Stimulated activated CD8-positive, alpha-beta memory T cell treated with anti-CD3 and anti-CD28 coated beads, Interleukin-15, amount 100 ng/mL, for 4 hours (primary cell): ENCODE data around the gene EPHA3.

ENCODE experiments used
- DNase-seq, 2 donors: peaks; one replicate each; pipeline ENCODE4 v3.0.0-alpha.2; 2020; ENCODE audit warnings: low read depth in 2 of 2

The EPHA3 gene

DNA sequence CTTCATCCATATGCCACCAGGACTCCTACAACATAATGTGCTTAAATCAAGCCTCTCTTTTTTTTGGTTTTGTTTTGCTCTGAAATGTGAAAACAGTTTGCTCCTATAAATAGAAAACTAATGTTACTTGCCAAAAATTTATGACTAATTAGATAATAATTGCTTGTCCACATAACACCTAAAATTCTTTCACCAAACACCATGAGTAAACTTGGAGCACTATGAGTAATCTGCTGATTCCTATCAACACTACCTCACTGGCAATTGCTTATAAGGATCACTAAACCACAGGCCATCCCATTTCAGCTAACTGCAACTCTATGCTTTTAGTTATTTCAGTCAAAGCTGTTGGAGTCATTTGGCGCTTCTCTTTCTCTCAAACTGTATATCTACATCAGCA lies 252.7 kb downstream of the EPHA3 start:
- no peak for DNase-seq

DNA sequence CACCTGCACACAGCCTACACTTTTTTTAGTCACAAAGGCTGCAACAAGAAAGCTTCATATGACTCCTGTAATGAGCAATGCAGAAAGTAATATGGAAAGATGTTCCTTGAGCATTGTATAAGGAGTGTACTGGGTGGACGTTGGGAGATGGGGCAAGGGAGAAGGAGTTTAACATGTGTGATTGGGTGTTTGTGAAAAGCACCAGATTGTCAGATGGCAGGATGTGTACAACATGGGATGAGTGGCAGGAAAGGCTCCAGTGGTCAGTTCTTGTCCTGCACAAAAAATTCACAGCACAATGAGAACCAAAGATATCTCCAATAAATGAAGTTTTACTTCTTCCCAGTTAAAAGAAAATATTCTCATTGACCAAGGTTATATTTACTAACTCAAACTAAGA lies 255.1 kb downstream of the EPHA3 start:
- DNase-seq: no peak

DNA sequence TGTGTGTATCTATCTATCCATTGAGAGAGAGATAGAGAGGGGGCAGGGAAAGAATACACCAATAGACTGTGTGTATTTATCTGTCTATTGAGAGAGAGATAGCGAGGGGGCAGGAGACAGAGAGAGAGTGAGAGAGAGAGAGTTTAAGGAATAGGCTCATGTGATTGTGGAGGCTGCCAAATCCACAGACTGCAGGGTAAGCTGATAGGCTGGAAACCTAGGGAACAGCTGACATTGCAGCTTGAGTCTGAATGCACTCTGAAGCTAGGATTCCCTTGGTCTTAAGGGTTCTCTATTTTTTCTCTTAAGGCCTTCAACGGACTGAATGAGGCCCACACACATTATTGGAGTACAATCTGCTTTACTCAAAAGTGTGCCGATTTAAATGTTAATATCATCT lies 255.8 kb downstream of the EPHA3 start:
- DNase-seq: no peak

DNA sequence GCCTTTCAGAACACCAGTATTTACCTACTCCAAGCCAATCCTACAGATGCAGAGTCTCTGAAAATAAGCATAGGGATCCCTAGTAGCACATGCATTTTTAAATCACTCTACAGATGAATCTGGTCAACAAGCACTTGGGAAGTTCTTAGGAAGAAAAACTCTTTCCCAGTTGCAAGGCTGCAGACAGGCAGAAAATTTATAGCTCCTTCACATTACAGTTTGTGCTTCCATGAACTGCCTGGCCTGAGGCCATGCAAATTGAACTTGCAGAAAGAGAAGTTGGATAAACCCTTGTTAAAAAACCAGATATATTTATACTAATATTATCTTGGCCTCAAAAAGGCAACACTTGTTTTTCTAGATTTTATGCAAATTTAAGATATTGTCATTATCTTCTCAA lies 256.9 kb downstream of the EPHA3 start:
- DNase-seq: no peak

DNA sequence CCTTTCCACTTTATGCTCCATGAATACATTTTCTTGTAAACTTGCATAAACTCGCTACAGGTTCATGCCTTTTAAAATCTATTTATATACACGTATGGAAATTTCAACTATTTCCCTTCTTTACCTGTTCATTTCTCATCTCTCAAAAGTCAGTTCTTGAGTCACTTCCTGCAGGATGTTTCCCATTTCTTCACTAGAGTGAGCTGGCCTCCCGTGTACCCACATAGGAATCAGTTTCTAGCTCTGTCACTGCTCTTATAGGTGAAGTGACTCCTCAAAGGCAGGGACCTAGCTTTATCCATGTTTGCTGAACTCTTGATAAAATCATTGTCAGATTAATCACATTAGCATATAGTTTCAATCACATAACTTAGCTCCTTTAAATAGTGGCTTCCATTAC lies 259.7 kb downstream of the EPHA3 start:
- DNase-seq: no peak

DNA sequence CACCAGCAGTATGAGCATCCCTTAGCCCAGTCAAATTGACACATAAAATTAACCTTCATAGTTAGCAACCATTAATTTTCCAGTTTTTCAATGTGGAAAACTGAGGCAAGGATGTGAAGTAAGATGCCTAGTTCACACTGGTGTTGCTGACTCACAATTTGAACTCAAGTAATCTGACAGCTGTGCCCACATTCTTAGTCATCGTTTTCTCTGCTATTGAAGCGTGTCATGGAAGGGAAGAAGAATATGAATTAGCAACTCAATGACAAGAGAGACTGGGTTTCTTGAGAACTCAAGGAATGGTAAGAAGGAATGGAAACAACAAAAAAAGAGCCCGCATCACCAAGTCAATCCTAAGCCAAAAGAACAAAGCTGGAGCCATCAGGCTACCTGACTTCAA lies 261.4 kb downstream of the EPHA3 start:
- no peak for DNase-seq

DNA sequence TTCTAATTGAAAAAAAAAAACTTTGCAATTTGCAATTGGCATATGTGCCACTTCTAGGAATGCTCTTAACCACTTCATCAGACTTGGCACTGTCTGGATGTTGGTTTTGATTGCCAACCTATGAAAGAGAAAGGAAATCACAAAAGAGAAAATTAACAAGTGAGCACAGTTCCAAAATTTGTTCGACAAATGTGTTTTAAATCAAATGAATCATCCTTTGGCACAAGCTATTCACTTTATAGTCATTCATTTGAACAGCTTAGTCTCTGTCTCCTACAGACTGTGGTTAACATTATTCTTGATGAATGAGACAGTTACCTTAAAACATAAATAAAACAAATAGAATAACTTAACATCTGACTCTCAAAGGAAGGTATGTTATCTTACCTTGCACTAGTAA lies 265.0 kb downstream of the EPHA3 start:
- no peak for DNase-seq

DNA sequence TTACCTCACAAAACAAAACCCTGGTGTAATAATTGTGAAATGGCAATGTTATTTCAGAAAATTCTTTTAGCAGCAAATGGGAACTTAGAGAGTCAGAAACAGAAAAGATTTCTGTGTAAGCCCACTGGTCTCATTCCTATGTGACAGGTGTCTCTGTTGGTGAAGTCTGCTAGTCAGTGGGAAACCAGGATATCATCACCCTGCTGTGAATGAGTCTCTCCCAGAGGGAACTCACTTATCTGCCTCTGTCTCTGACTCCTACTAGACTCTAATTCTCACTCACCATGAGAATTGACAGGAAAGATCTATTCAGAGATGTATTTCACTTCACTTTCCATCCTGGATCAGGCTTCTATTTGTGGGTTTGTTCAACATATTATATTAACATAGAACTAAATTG lies 266.0 kb downstream of the EPHA3 start:
- no peak for DNase-seq

DNA sequence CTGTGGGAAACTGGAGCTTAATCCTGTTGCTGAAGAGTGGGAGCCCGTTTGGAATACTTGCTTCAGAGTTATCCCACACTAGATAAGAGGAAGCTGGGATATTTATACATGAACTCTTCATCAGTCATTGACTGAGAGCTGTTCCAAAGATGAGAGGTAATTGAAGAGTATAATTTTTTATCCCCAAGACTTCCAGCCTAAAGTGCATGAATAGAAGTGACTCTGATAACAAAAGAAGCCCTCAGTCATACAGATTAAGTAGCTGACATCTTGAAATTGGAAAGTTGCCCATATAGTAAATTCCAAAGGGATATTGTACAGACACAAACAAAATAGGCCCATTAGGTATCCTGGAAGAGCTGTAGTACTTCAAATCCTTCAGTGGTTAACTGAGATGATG lies 268.0 kb downstream of the EPHA3 start:
- DNase-seq: no peak

DNA sequence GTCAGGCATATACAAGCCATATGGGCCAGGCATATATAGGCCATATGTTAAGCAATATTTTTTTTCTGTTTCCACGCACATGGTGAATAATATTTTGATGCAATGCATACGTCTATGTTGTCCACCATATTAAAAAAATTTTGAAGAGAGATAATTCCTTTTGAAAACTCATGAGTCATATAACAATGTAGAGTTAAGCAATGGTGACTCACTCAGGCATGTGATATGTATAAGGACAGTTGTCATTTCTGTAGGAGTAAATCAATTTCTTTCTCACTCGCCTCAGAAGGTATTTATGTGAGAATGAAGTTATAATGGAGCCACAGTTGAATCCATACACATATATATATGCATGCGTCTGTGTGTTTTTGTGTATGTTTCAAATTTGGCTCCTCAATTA lies 272.6 kb downstream of the EPHA3 start:
- DNase-seq: no peak

DNA sequence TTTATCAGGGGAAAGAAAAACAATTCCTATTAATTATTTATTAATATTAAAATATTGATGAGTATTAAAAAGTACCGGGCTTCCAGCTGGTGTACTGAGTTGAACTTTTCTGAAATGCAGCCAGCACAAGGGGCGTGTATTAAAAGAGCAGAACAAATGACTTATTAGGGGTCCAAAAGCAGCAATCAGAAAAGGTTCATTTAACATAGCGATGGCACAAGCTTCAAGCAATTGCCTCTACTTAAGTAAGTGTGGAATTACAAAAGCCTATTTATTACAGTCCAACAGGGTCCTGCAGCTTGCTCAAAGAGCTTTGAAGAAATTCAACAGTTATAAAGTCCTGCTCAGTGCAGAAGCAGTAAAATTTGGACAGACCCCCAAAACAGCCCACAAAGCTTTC lies 285.6 kb downstream of the EPHA3 start:
- DNase-seq: no peak

DNA sequence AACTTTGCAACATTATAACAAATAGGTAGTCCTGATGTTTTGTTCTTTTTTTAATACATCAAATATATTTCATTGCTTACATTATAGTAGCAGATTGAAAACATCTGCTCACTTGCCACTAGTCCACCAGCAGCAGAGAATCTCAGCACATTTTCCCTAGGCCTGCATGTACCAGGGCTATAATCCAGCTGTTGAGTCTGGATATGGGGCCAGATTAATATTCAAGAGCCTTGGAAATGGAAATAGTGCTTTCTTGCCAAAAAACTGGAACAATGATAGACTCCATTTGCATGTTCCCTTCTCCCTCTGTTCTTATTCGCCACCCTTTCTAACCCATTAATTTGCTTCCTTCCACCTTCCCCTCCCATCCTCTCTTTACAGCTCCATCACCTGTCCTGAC lies 288.0 kb downstream of the EPHA3 start:
- no peak for DNase-seq

DNA sequence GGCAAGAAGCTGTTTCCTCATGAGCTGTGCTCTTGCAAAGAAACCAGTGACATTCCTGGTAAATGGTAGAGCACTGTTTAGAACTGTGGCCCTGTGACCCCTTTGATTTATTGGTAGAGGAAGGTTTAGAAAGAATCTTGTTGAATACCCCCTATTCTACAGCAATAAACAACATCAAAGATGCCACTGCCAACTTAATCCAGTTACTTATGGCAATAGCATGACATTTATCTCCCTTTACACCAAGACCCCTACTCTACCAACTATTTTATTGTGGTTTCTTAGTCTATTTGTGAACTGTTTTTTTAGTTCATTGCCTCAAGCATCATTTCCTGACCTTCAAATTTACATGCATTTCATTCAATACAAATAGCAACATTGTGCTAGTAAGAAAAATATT lies 288.6 kb downstream of the EPHA3 start:
- no peak for DNase-seq

DNA sequence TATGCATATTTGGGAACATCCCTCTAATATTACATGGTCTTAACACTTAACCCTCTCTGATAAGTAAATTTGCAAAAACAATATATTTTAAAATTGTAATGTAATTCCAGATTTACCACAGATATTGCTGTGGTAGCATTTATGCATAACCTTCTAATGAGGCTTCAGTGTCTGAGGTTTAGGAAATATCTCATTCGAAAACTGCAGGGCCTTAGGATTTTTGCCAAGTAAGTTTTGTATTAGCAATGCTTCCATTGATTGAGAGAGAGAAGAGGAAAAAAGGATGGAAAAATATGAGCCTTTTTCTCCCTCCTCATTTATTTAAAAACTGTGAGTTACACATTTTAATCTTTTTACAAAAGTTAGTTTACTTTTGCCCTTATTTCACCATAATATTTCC lies 294.6 kb downstream of the EPHA3 start:
- DNase-seq: no peak

DNA sequence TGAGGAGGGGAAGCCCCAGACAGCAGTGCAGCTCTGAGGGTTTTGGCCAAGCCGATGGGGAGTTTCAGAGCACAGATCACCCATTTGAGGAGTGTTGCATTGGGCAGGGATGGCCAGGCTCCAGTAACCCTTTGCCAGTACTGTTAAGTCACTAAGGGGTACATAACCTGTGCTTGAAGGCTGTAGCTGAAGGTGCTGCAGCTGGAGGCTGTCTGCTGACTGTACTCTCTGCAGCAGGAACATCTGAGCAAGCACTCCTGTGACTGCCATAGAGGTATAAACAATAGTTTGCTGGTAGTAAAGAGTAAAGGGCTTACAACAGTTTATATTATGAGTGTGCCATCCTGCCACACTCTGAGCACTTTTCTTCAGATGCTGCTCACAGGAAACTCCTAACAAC lies 297.8 kb downstream of the EPHA3 start:
- DNase-seq: no peak

DNA sequence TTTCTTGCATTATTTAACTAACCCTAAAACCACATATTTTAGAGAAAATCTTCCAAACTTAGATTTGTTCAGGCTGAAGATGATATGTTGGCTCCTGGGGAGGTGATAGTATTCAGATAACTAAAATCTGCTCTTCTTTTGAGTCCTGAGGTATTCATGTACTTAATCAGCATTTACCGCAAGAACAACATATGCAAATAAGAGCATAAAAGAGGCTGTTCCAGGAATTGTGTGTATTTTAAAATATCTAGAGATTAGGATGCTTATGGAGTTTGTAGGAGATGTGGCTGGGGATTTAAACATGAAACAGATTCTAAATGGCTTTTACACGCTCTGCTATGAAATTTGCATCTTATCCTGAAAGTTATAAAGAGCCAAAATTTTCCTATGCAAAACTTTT lies 298.2 kb downstream of the EPHA3 start:
- DNase-seq: no peak

DNA sequence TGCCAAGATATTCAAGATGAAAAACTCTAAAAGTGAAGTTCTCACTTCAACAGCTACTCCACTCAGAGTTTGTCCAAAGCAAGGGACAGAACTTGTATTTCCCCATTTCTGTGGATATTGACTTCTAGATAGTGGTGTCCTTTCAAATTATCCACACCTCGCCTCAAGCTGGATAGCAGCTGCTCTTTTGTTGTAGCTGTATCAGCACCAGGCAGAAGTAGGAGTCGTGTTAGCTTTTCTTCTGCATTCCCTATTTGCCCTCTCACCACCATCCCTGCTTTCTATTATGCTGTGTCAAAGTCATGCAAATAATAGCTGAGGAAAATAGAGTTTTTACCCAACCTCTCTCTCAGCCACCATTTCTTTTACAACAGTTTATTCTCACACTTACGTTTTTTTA lies 303.8 kb downstream of the EPHA3 start:
- no peak for DNase-seq

DNA sequence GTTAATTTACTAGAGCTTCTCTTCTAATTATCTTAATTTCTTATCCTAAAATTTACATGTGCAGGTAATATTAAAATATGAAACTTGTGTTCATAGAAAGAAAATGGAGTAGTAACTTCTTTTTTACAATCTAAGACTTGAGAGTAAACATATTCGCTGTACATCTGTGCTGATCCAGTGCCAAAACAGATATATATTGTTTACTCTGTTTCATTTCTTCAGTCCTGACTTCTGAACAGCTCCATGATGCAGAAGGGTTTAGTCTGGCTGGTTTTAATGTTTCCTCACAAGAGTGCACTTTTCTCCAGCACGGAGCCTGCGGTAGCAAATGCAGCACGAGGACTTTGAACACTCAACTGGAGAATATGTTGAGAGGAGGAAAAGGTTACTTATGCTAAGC lies 306.8 kb downstream of the EPHA3 start:
- no peak for DNase-seq

DNA sequence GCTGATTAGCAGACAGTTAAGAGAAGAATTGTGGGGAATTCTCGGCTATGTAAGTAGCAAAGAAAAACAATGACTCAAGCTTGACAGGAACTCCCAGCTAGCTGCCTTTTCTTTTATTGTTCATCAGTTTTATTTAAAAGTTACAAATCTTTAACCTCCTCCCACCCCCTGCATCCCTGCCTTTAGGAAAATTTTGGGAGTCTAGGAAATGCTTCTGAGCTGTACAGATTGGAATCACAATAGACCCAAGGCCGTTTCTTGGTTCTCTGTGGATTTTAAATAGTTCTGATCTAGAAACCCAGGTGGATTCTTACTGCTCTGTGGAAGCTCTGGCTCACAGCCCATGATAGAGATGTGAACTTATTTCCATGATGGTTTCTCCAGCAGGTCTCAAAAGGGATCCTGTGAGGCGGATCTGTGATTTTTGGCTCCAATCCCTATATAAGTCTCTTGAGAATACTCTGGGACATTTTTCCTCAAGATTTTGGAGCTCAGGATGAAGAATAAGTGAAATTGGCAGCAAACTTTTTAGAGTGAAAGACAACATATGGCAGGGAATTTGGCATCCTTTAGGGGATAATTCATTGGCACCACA lies 312.3 kb downstream of the EPHA3 start:
- no peak for DNase-seq

DNA sequence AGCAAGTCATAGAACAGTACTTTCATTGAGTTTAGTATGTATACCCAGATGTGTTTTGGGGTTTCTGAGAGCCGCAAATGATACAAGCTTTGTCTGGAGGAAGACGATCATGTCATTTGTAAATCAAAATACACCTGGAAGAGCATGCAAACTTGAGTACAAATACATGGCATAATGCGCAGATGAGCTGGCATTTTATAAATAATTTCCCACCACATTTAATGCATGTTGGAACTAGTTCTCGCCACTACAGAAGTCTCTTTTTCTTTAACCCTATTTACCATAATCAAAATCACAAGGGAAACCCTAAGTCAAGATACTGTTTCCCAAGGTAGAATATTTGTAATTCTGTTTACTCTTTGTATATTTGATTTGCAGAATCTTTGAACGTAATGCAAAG lies 318.6 kb downstream of the EPHA3 start:
- no peak for DNase-seq

DNA sequence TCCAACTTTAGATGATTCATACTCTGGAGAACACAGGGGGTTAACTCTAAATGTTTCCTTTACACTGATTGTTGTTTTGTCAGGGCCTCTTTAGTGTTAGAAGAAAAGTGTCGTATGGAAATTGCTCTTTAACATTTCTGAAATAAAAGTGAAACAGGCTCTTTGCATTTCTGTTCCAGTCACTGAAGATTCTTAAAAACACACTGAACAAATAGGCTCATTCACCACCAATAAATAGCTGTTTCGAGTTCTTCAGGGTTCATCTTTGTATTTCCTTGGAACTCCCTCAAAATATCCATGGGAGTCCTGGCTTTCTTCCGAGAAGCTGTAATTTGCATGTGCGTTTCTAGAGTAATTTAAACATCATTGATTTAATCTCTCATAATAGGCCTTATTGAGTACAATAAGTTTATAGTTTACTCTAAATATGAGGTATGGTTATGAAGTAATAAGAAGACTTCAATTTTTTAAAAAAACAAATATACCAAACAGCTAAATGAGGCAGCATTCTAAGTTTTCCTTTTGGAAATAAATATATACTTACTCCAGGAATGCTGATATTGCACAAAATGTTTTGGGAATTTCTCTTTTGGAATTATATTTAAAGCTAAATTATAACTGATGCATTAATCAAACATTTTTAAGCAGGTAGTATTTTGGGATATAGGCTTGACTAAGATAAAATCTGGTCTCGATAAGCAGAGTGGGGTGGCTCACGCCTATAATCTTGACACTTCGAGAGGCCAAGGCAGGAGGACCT lies 327.4 kb downstream of the EPHA3 start:
- DNase-seq: no peak

DNA sequence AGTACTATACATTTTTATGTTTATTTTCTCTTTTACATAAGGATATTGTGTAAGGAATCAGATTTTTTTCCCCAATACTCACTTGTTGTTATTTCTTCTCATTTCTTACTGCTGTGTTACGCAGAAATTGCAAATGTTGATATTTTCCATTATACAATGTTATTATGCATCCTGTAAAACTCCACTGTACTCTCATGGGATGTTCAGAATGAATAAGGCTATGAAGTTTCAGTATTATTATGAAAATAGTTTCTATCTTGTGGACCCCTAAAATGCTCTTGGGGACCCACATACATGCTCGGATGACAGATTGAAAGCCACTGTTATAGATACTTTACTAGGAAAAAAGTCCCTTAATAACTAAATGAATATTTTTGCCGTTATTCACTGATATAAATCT lies 329.4 kb downstream of the EPHA3 start:
- no peak for DNase-seq

DNA sequence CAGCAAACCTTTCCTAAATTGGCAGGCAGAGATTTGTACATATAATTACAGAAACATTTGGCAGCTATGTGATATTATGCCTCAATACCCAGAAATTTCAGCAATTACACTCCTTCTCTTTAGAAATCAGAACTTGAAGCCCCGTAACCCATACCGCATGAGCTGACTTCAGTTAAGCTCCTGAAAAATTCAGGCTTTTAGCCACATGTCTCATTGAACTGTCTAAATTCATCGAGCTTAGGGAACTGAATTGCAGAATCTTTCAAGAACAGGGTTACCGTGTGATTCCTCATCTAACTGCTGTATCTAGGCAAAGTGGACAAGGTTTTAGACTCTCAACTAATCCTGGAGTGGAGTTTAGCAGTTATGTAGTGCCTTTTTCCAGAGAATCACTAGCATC lies 333.0 kb downstream of the EPHA3 start:
- DNase-seq: no peak

DNA sequence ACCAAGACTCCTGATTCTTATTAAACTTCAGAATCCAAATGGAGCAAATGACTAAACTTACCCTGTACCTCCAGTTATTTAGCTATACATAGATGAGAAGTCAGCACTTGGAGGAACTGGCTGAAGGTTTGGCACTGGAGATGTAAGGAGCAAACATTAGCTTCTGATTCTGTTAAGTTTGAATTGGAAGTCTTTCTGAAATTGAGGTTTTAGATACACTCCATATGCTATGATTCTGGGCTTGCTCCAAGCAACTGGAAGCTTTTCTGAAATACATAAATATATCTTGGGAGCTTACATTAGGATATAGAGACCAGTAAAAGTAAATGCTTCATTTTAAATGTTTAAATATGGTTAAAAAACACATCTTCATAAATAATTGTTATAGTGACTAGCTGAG lies 333.7 kb downstream of the EPHA3 start:
- no peak for DNase-seq
